Stomach (tissue), 4 donors: Measurements from ENCODE around the gene C1orf185.

Experiments
- CTCF ChIP-seq, 7 experiments: fragments of 450-650 bp in 4 of 7; fragments of 200-600 bp in 3 of 7; sonication (generic) in 3 of 7; IDR thresholded peaks; one replicate each; pipeline ENCODE4 v1.5.1; 2016 to 2019; ENCODE audit warnings: antibody characterized with exemption in 7 of 7, control low read depth in 2 of 7, mild to moderate bottlenecking in 1 of 7
- POLR2A ChIP-seq, 4 donors: fragments of 450-650 bp; IDR thresholded peaks; one replicate each; pipeline ENCODE4 v1.6.1; 2016; ENCODE audit warnings: antibody characterized with exemption in 4 of 4, control low read depth in 2 of 4, mild to moderate bottlenecking in 1 of 4, moderate library complexity in 1 of 4

GRCh38 chr1:51168936-51169335, 66.9 kb downstream of the C1orf185 start:
- TF ChIP-seq CTCF (IDR thresholded peaks at IDR 0.05), result no peak
- TF ChIP-seq POLR2A (IDR thresholded peaks at IDR 0.05), result no peak
